Sigmoid colon (tissue), 7 donors: ENCODE results near the gene THOC7. TPM values are rescaled to one million over a fixed set of nuclear protein-coding genes. Genes with fewer than 3 reads are reported as not detected.

Experiments
- DNase-seq: peaks from one replicate; pipeline ENCODE4 v3.0.0-alpha.2; 2019
- H3K27ac ChIP-seq, 4 donors: fragments of 200-600 bp; sonication (generic); one replicate each; pipeline ENCODE4 v1.5.1; 2016 to 2019; ENCODE audit warnings: mild to moderate bottlenecking in 1 of 4
- H3K27me3 ChIP-seq, 3 donors: fragments of 200-600 bp; sonication (generic); one replicate each; pipeline ENCODE4 v1.5.1; 2019; ENCODE audit warnings: mild to moderate bottlenecking in 1 of 3
- H3K36me3 ChIP-seq, 4 donors: fragments of 200-600 bp; sonication (generic); one replicate each; pipeline ENCODE4 v1.5.1; 2016 to 2019
- H3K4me1 ChIP-seq, 4 donors: fragments of 200-600 bp; sonication (generic); one replicate each; pipeline ENCODE4 v1.5.1; 2017 to 2019
- H3K4me3 ChIP-seq, 4 donors: fragments of 200-600 bp; sonication (generic); one replicate each; pipeline ENCODE4 v1.5.1; 2017 to 2019; ENCODE audit warnings: mild to moderate bottlenecking in 2 of 4, moderate library complexity in 1 of 4
- H3K9me3 ChIP-seq, 4 donors: fragments of 200-600 bp in 3 of 4; sonication (generic) in 3 of 4; one replicate each; pipeline versions ENCODE4 v1.5.1 to v1.6.1; 2013 to 2019
- EP300 ChIP-seq, 4 donors: sonication (generic); formaldehyde crosslinking; IDR thresholded peaks; one replicate each; pipeline ENCODE4 v1.6.1; 2017; ENCODE audit warnings: antibody characterized with exemption in 4 of 4
- POLR2A ChIP-seq, 2 donors: fragments of 450-650 bp; IDR thresholded peaks; one replicate each; pipeline ENCODE4 v1.6.1; 2016; ENCODE audit warnings: antibody characterized with exemption in 2 of 2, mild to moderate bottlenecking in 2 of 2, moderate library complexity in 2 of 2
- POLR2AphosphoS5 ChIP-seq, 4 donors: sonication (generic); formaldehyde crosslinking; IDR thresholded peaks; one replicate each; pipeline ENCODE4 v1.6.1; 2017; ENCODE audit warnings: antibody characterized with exemption in 4 of 4
- WGBS, 2 donors: extraction: QIAGEN DNeasy Blood & Tissue Kit; methylation state at CpG; one replicate each; pipeline ENCODE4 v1.1.7; 2013; 5-methylcytosine and 5-hydroxymethylcytosine counted together
- intact Hi-C: fragments of 100-400 bp; cut with DNase I; formaldehyde crosslinking; loops from one replicate; pipeline ENCODE4 v1.15.1; 2023
- polyA plus RNA-seq, 3 donors: library from polyadenylated mRNA; stranded (reverse); fragments of 200-250 nt; gene quantifications; one replicate each; pipeline ENCODE4 v1.2.3, GENCODE V29; 2013
- small RNA-seq, 3 donors: library from RNA; depleted of rRNA; stranded (forward); fragments of <200 nt; gene quantifications; one replicate each; pipeline ENCODE3, GENCODE V24; 2016
- total RNA-seq, 4 donors: library from RNA; depleted of rRNA; stranded (reverse); fragments of >200 nt; gene quantifications; one replicate each; pipeline ENCODE4 v1.1.0, GENCODE V29; 2016
- TF ChIP-seq, protein P1 (sequence below), 4 experiments: fragments of 450-650 bp in 3 of 4; fragments of 200-600 bp in 1 of 4; IDR thresholded peaks; one replicate each; pipeline ENCODE4 v1.5.1; 2016 to 2019; ENCODE audit warnings: antibody characterized with exemption in 4 of 4, mild to moderate bottlenecking in 3 of 4, moderate library complexity in 2 of 4
- donor health status: healthy with polysubstance abuse.
- donor health status: Bipolar disorder and iron deficiency.
- donor health status: healthy.

The THOC7 gene
- total and polyA plus RNA-seq, 7 donors: 59.7 to 129 (median 110) TPM

DNA sequence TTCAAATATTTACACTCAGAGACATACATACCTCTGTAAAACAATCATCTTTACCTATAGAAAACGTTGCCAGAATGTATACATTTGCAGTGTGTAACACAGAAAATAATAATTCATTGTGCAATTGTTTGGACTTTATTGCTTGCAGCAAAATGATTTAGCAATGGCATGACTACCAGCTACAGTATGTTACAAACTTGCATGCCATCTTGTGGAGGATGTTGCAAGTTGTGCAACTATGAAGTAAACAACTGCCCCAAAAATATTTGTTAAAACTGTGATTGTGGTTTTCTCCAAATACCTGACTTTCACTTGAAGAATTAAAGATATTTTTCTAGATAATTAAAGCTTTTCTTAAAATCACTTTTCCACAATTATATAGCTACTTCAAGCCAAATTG lies 71.6 kb downstream of the THOC7 start:
- TF ChIP-seq POLR2A (IDR thresholded peaks at IDR 0.05) (no peak), POLR2AphosphoS5 (IDR thresholded peaks at IDR 0.05) (no peak), EP300 (IDR thresholded peaks at IDR 0.05) (no peak)
- TF ChIP-seq, protein P1, sequence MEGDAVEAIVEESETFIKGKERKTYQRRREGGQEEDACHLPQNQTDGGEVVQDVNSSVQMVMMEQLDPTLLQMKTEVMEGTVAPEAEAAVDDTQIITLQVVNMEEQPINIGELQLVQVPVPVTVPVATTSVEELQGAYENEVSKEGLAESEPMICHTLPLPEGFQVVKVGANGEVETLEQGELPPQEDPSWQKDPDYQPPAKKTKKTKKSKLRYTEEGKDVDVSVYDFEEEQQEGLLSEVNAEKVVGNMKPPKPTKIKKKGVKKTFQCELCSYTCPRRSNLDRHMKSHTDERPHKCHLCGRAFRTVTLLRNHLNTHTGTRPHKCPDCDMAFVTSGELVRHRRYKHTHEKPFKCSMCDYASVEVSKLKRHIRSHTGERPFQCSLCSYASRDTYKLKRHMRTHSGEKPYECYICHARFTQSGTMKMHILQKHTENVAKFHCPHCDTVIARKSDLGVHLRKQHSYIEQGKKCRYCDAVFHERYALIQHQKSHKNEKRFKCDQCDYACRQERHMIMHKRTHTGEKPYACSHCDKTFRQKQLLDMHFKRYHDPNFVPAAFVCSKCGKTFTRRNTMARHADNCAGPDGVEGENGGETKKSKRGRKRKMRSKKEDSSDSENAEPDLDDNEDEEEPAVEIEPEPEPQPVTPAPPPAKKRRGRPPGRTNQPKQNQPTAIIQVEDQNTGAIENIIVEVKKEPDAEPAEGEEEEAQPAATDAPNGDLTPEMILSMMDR (IDR thresholded peaks at IDR 0.05): no peak

More for the DNA sequence above, 71.6 kb downstream of the THOC7 start:
- H3K4me3 ChIP-seq: no peak overlapping the region
- intact Hi-C loops: no loop called here
- H3K9me3 ChIP-seq: no peaks in the 10 kb centered on the region
- H3K36me3 ChIP-seq: no peaks in the 10 kb centered on the region
- no peaks in the 10 kb centered on the region for H3K27me3 ChIP-seq
- H3K4me1 ChIP-seq: no peaks in the 10 kb centered on the region
- 0 to 18% methylated on average over 1 of the region's 1 CpG for WGBS, 2 donors
- H3K27ac ChIP-seq: no peak overlapping the region
- no peak for DNase-seq

Small RNA genes within 50 kb of the gene (small RNA-seq; reads per million reads assigned to genes)
- 0 to 0.22 (median 0) reads per million in 3 donors for gene SCAANT1

Other genes with a start within 250 kb of the THOC7 start
- not detected for gene SNTN, start 211.1 kb downstream of the THOC7 start, total RNA-seq
- gene SNTN, start 211.1 kb downstream of the THOC7 start, polyA plus RNA-seq: not detected
- not detected for gene C3orf49, start 44.5 kb downstream of the THOC7 start, total RNA-seq
- not detected for gene C3orf49, start 44.5 kb downstream of the THOC7 start, polyA plus RNA-seq
- gene ATXN7, start 62 bp upstream of the THOC7 start, total RNA-seq: 10 to 100 TPM; 17.8 to 32.7 (median 27.3) TPM
- gene ATXN7, start 62 bp upstream of the THOC7 start, polyA plus RNA-seq: 10 to 100 TPM in 1 of 3 donors, 1 to 10 TPM in 2; 2.1 to 12.7 (median 4.8) TPM
- not detected for gene SCAANT1, start 48.6 kb upstream of the THOC7 start, total RNA-seq
- not detected for gene SCAANT1, start 48.6 kb upstream of the THOC7 start, polyA plus RNA-seq
- gene PSMD6, start 159.7 kb upstream of the THOC7 start, total RNA-seq: 10 to 100 TPM; 60.6 to 71.7 (median 66.4) TPM
- 10 to 100 TPM; 49.2 to 61.9 (median 56.9) TPM for gene PSMD6, start 159.7 kb upstream of the THOC7 start, polyA plus RNA-seq